Karpas-422 (cell line): ENCODE results near the gene BDNF. TPM values are rescaled to one million over a fixed set of nuclear protein-coding genes. Genes with fewer than 3 reads are reported as not detected.

Experiments
- DNase-seq: peaks from one replicate; pipeline ENCODE4 v3.0.0-alpha.2; 2015
- H2AFZ ChIP-seq: fragments of 200-600 bp; sonication (generic); 2 replicates; pipeline ENCODE4 v1.6.1; 2014; ENCODE audit warnings: antibody characterized with exemption, low read length, mixed read lengths
- H3K27ac ChIP-seq: fragments of 200-600 bp; sonication (generic); 2 replicates; pipeline ENCODE4 v1.5.1; 2014; ENCODE audit warnings: mild to moderate bottlenecking, low read length, moderate library complexity
- H3K27me3 ChIP-seq: fragments of 200-600 bp; sonication (generic); 2 replicates; pipeline ENCODE4 v1.6.1; 2014; ENCODE audit warnings: low read length, mixed read lengths
- H3K36me3 ChIP-seq: fragments of 200-600 bp; sonication (generic); 2 replicates; pipeline ENCODE4 v1.6.1; 2014; ENCODE audit warnings: low read length, mixed read lengths; ENCODE audit not compliant: insufficient read depth
- H3K4me1 ChIP-seq: fragments of 200-600 bp; sonication (generic); 2 replicates; pipeline ENCODE4 v1.6.1; 2014; ENCODE audit warnings: mild to moderate bottlenecking, low read length, mixed read lengths
- H3K4me2 ChIP-seq: fragments of 200-600 bp; sonication (generic); 2 replicates; pipeline ENCODE4 v1.6.1; 2014; ENCODE audit warnings: low read length, low read depth, mild to moderate bottlenecking; ENCODE audit not compliant: poor library complexity, severe bottlenecking
- H3K4me3 ChIP-seq: fragments of 200-600 bp; sonication (generic); 2 replicates; pipeline ENCODE4 v1.5.1; 2014; ENCODE audit warnings: mild to moderate bottlenecking, antibody characterized with exemption, low read length, mixed read lengths
- H3K79me2 ChIP-seq: fragments of 200-600 bp; sonication (generic); 2 replicates; pipeline ENCODE4 v1.6.1; 2014; ENCODE audit warnings: mild to moderate bottlenecking, low read length, mixed read lengths
- H3K9ac ChIP-seq: fragments of 200-600 bp; sonication (generic); 2 replicates; pipeline ENCODE4 v1.6.0; 2014; ENCODE audit warnings: low read length
- H3K9me2 ChIP-seq: fragments of 200-600 bp; sonication (generic), shearing (Covaris generic); replicated peaks from 2 replicates; pipeline ENCODE4 v1.6.0; 2014; ENCODE audit warnings: mild to moderate bottlenecking, low read length, moderate library complexity; ENCODE audit not compliant: insufficient read depth
- H3K9me3 ChIP-seq: fragments of 300-700, 200-600 bp; sonication (generic); 2 replicates; pipeline ENCODE4 v1.6.1; 2014; ENCODE audit warnings: low read length, mixed read lengths
- H4K20me1 ChIP-seq: fragments of 200-600 bp; sonication (generic); 2 replicates; pipeline ENCODE4 v1.6.1; 2014; ENCODE audit warnings: mild to moderate bottlenecking, antibody characterized with exemption, low read length, low read depth; ENCODE audit not compliant: insufficient read depth
- total RNA-seq: library from RNA; depleted of rRNA; stranded (reverse); fragments of >200 nt; shearing (Covaris generic); gene quantifications from 2 replicates; pipeline ENCODE4 v1.2.3, GENCODE V29; 2014; ENCODE audit warnings: low replicate concordance

Gene BDNF
- total RNA-seq, 1 experiment from 2014 or later: not detected

- Histone ChIP-seq H3K4me3 (no peak overlapping the region), H3K27me3 (no peaks in the 10 kb centered on the region), H3K4me2 (no peak overlapping the region), H3K79me2 (no peaks in the 10 kb centered on the region), H3K9ac (no peak overlapping the region), H3K9me3 (no peaks in the 10 kb centered on the region), H3K9me2 (no peaks in the 10 kb centered on the region), H3K36me3 (no peaks in the 10 kb centered on the region), H2AFZ (no peak overlapping the region), H3K27ac (no peak overlapping the region), H4K20me1 (no peaks in the 10 kb centered on the region), H3K4me1 (no peaks in the 10 kb centered on the region)
- no peak for DNase-seq
Measured at GRCh38 chr11:27722117-27722952, 22.1 kb upstream of the BDNF start.

GRCh38 chr11:27721264-27722116 is 21.2 kb upstream of the BDNF start:
- Histone ChIP-seq H3K4me2 (no peak overlapping the region), H3K9me3 (no peaks in the 10 kb centered on the region), H3K9ac (no peak overlapping the region)

GRCh38 chr11:27720277-27720830 is 20.1 kb upstream of the BDNF start:
- Histone ChIP-seq H3K9me2 (no peaks in the 10 kb centered on the region), H3K27me3 (no peaks in the 10 kb centered on the region), H3K9me3 (no peaks in the 10 kb centered on the region), H3K79me2 (no peaks in the 10 kb centered on the region), H3K27ac (no peak overlapping the region), H4K20me1 (no peaks in the 10 kb centered on the region), H3K4me3 (no peak overlapping the region), H3K9ac (no peak overlapping the region), H3K4me1 (no peaks in the 10 kb centered on the region), H2AFZ (no peak overlapping the region), H3K36me3 (no peaks in the 10 kb centered on the region), H3K4me2 (no peak overlapping the region)
- no peak for DNase-seq

More at GRCh38 chr11:27721264-27722116, 21.2 kb upstream of the BDNF start:
- no peak overlapping the region for H3K27ac ChIP-seq
- H3K79me2 ChIP-seq: no peaks in the 10 kb centered on the region
- H2AFZ ChIP-seq: no peak overlapping the region
- H3K36me3 ChIP-seq: no peaks in the 10 kb centered on the region
- no peak for DNase-seq
- no peaks in the 10 kb centered on the region for H4K20me1 ChIP-seq
- no peak overlapping the region for H3K4me3 ChIP-seq
- H3K27me3 ChIP-seq: no peaks in the 10 kb centered on the region
- no peaks in the 10 kb centered on the region for H3K9me2 ChIP-seq
- no peaks in the 10 kb centered on the region for H3K4me1 ChIP-seq

- Histone ChIP-seq H3K27ac (no peak overlapping the region), H3K4me3 (no peak overlapping the region), H3K9me2 (no peaks in the 10 kb centered on the region), H4K20me1 (no peaks in the 10 kb centered on the region), H3K27me3 (no peaks in the 10 kb centered on the region), H3K79me2 (no peaks in the 10 kb centered on the region), H3K4me2 (no peak overlapping the region), H3K9me3 (no peaks in the 10 kb centered on the region), H3K36me3 (no peaks in the 10 kb centered on the region), H3K9ac (no peak overlapping the region), H3K4me1 (no peaks in the 10 kb centered on the region), H2AFZ (no peak overlapping the region)
- no peak for DNase-seq
Measured at GRCh38 chr11:27719546-27719925, 19.3 kb upstream of the BDNF start.

GRCh38 chr11:27718863-27719545 is 18.7 kb upstream of the BDNF start:
- H3K4me2 ChIP-seq: no peak overlapping the region
- H3K27ac ChIP-seq: no peak overlapping the region
- DNase-seq: no peak
- no peaks in the 10 kb centered on the region for H4K20me1 ChIP-seq
- H3K27me3 ChIP-seq: no peaks in the 10 kb centered on the region
- H2AFZ ChIP-seq: no peak overlapping the region
- H3K9me3 ChIP-seq: no peaks in the 10 kb centered on the region
- no peaks in the 10 kb centered on the region for H3K4me1 ChIP-seq
- no peaks in the 10 kb centered on the region for H3K9me2 ChIP-seq
- H3K36me3 ChIP-seq: no peaks in the 10 kb centered on the region
- no peak overlapping the region for H3K9ac ChIP-seq
- H3K79me2 ChIP-seq: no peaks in the 10 kb centered on the region
- no peak overlapping the region for H3K4me3 ChIP-seq

- Histone ChIP-seq H3K9me2 (no peaks in the 10 kb centered on the region), H3K27ac (no peak overlapping the region), H3K4me2 (no peak overlapping the region), H3K9me3 (no peaks in the 10 kb centered on the region), H4K20me1 (no peaks in the 10 kb centered on the region), H3K9ac (no peak overlapping the region), H2AFZ (no peak overlapping the region), H3K4me1 (no peaks in the 10 kb centered on the region), H3K27me3 (no peaks in the 10 kb centered on the region), H3K36me3 (no peaks in the 10 kb centered on the region), H3K4me3 (no peak overlapping the region), H3K79me2 (no peaks in the 10 kb centered on the region)
- DNase-seq: no peak
Measured at GRCh38 chr11:27718346-27718862, 18.1 kb upstream of the BDNF start.

GRCh38 chr11:27717801-27718229 is 17.6 kb upstream of the BDNF start:
- no peak overlapping the region for H3K4me2 ChIP-seq
- no peak overlapping the region for H3K9ac ChIP-seq
- H2AFZ ChIP-seq: no peak overlapping the region
- DNase-seq: no peak
- no peaks in the 10 kb centered on the region for H4K20me1 ChIP-seq
- no peaks in the 10 kb centered on the region for H3K4me1 ChIP-seq
- no peaks in the 10 kb centered on the region for H3K9me2 ChIP-seq
- no peaks in the 10 kb centered on the region for H3K9me3 ChIP-seq
- no peak overlapping the region for H3K4me3 ChIP-seq
- no peaks in the 10 kb centered on the region for H3K27me3 ChIP-seq
- H3K27ac ChIP-seq: no peak overlapping the region
- no peaks in the 10 kb centered on the region for H3K36me3 ChIP-seq
- H3K79me2 ChIP-seq: no peaks in the 10 kb centered on the region
